ENCODE measurements around the gene GET4. TPM values are rescaled to one million over a fixed set of nuclear protein-coding genes. Genes with fewer than 3 reads are reported as not detected.
A peak's percentile ranks its signal among the peaks of the same experiment; 100 is the strongest.

The GET4 gene
- total RNA-seq, 1 experiment from 2014 or later: 16.2 TPM

DNA sequence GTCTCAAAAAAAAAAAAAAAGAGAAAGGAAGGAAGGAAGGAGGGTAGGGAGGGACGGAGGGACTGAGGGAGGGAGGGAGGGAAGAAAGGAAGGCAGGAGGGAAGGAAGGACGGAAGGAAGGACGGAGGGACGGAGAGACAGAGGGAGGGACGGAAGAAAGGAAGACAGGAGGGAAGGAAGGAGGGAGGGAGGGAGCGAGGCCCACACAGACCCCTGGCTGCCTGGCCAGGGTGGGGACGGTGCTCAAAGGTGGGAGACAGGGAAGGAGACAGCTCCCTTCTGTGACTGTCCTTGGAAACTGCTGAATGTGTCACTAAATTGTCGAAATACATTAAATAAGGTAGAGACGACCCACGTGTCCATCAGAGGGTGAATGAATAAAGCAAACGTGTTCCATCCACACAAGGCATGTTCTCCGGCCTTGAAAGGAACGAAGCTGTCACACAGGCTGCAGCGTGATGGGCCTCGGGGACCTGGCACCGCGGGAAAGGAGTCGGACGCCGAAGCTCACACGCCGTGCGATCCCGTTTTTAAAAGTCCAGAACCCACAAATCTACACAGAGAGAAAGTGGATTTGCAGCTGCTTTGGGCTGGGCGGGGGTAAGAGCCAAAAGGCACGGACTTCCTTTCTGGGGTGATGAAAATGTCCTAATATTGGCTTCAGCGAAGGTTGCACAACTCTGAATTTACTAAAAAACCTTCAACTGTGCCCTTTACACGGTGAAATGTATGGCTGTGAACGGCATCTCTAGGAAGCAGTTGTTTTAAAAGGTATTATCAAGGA lies 54.8 kb downstream of the GET4 start:
- H3K79me2 ChIP-seq (ENCODE audit: low read length): no peaks in the 10 kb centered on the region
- DNase-seq: no peak
- no peaks in the 10 kb centered on the region for H3K36me3 ChIP-seq (ENCODE audit: insufficient read depth, low read length)
- no peak overlapping the region for H3K27ac ChIP-seq (ENCODE audit: low read length)
- H3K4me3 ChIP-seq (ENCODE audit: low read length): no peak overlapping the region
- H3K9me2 ChIP-seq (replicated peaks; ENCODE audit: insufficient read depth, low read length): no peaks in the 10 kb centered on the region
- no peaks in the 10 kb centered on the region for H3K4me1 ChIP-seq (ENCODE audit: low read length)
- no peaks in the 10 kb centered on the region for H3K9me3 ChIP-seq (ENCODE audit: low read length)
- no peaks in the 10 kb centered on the region for H4K20me1 ChIP-seq (ENCODE audit: insufficient read depth, low read depth, low read length)
- no peak overlapping the region for H2AFZ ChIP-seq (ENCODE audit: low read length)
- no peak overlapping the region for H3K4me2 ChIP-seq (ENCODE audit: low read depth, low read length, poor library complexity, severe bottlenecking)
- H3K9ac ChIP-seq (ENCODE audit: low read length): no peak overlapping the region
- H3K27me3 ChIP-seq (ENCODE audit: low read length): no peaks in the 10 kb centered on the region

- H4K20me1 ChIP-seq (ENCODE audit: insufficient read depth, low read depth, low read length): no peaks in the 10 kb centered on the region
- no peak overlapping the region for H3K4me2 ChIP-seq (ENCODE audit: low read depth, low read length, poor library complexity, severe bottlenecking)
- H3K9me2 ChIP-seq (replicated peaks; ENCODE audit: insufficient read depth, low read length): no peaks in the 10 kb centered on the region
- no peak overlapping the region for H3K9ac ChIP-seq (ENCODE audit: low read length)
- no peak overlapping the region for H2AFZ ChIP-seq (ENCODE audit: low read length)
- H3K4me1 ChIP-seq (ENCODE audit: low read length): no peaks in the 10 kb centered on the region; the same call in 1 of the 2 replicates
- no peak for DNase-seq
- no peaks in the 10 kb centered on the region for H3K9me3 ChIP-seq (ENCODE audit: low read length)
- no peaks in the 10 kb centered on the region for H3K27me3 ChIP-seq (ENCODE audit: low read length)
- no peaks in the 10 kb centered on the region for H3K36me3 ChIP-seq (ENCODE audit: insufficient read depth, low read length)
- H3K79me2 ChIP-seq (ENCODE audit: low read length): no peaks in the 10 kb centered on the region
- H3K27ac ChIP-seq (ENCODE audit: low read length): no peak overlapping the region
- H3K4me3 ChIP-seq (ENCODE audit: low read length): no peak overlapping the region
Observed at GRCh38 chr7:931871-932650, 55.7 kb downstream of the GET4 start.

DNA sequence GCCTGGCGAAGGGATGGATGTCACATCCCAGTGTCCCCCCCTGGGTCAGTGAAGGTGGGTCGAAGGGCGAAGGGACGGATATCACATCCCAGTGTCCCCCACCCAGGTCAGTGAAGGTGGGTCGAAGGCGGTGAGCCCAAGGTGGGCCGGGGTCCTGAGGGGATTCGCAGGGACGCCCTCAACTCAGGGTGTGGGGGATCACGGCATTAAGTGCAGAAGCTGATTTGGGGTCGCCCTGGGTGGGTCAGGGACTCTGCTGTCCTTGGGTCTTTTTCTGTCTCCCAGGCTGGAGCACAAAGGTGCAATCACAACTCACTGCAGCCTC lies 56.3 kb downstream of the GET4 start:
- Histone ChIP-seq H3K79me2 (ENCODE audit: low read length) (no peaks in the 10 kb centered on the region), H4K20me1 (ENCODE audit: insufficient read depth, low read depth, low read length) (no peaks in the 10 kb centered on the region), H3K4me3 (ENCODE audit: low read length) (no peak overlapping the region), H3K27me3 (ENCODE audit: low read length) (no peaks in the 10 kb centered on the region), H3K4me2 (ENCODE audit: low read depth, low read length, poor library complexity, severe bottlenecking) (no peak overlapping the region), H3K4me1 (ENCODE audit: low read length) (no peaks in the 10 kb centered on the region; the same call in 1 of the 2 replicates), H3K27ac (ENCODE audit: low read length) (no peak overlapping the region), H3K9me3 (ENCODE audit: low read length) (no peaks in the 10 kb centered on the region), H3K9me2 (replicated peaks; ENCODE audit: insufficient read depth, low read length) (no peaks in the 10 kb centered on the region), H3K36me3 (ENCODE audit: insufficient read depth, low read length) (no peaks in the 10 kb centered on the region), H2AFZ (ENCODE audit: low read length) (no peak overlapping the region), H3K9ac (ENCODE audit: low read length) (no peak overlapping the region)
- DNase-seq: no peak

- H3K9me3 ChIP-seq (ENCODE audit: low read length): no peaks in the 10 kb centered on the region
- no peak overlapping the region for H3K27ac ChIP-seq (ENCODE audit: low read length)
- H4K20me1 ChIP-seq (ENCODE audit: insufficient read depth, low read depth, low read length): no peaks in the 10 kb centered on the region
- H3K9me2 ChIP-seq (replicated peaks; ENCODE audit: insufficient read depth, low read length): no peaks in the 10 kb centered on the region
- H3K4me1 ChIP-seq (ENCODE audit: low read length): no peaks in the 10 kb centered on the region; the same call in 1 of the 2 replicates
- no peak overlapping the region for H2AFZ ChIP-seq (ENCODE audit: low read length)
- no peaks in the 10 kb centered on the region for H3K36me3 ChIP-seq (ENCODE audit: insufficient read depth, low read length)
- H3K4me2 ChIP-seq (ENCODE audit: low read depth, low read length, poor library complexity, severe bottlenecking): no peak overlapping the region
- H3K9ac ChIP-seq (ENCODE audit: low read length): no peak overlapping the region
- no peak overlapping the region for H3K4me3 ChIP-seq (ENCODE audit: low read length)
- no peaks in the 10 kb centered on the region for H3K79me2 ChIP-seq (ENCODE audit: low read length)
- H3K27me3 ChIP-seq (ENCODE audit: low read length): no peaks in the 10 kb centered on the region
- peak; percentile 52 for DNase-seq
Observed at GRCh38 chr7:934469-935163, 58.3 kb downstream of the GET4 start.

GRCh38 chr7:935164-935873 lies 59.0 kb downstream of the GET4 start:
- H3K79me2 ChIP-seq (ENCODE audit: low read length): no peaks in the 10 kb centered on the region
- no peak for DNase-seq
- H3K27me3 ChIP-seq (ENCODE audit: low read length): no peaks in the 10 kb centered on the region

GRCh38 chr7:935874-936385 lies 59.6 kb downstream of the GET4 start:
- H3K27me3 ChIP-seq (ENCODE audit: low read length): peaks cover 3% of the 10 kb centered on the region; the same call in 1 of the 2 replicates
- no peak overlapping the region for H3K4me2 ChIP-seq (ENCODE audit: low read depth, low read length, poor library complexity, severe bottlenecking)
- no peaks in the 10 kb centered on the region for H3K36me3 ChIP-seq (ENCODE audit: insufficient read depth, low read length)
- H4K20me1 ChIP-seq (ENCODE audit: insufficient read depth, low read depth, low read length): no peaks in the 10 kb centered on the region
- no peaks in the 10 kb centered on the region for H3K9me2 ChIP-seq (replicated peaks; ENCODE audit: insufficient read depth, low read length)
- H3K4me1 ChIP-seq (ENCODE audit: low read length): no peaks in the 10 kb centered on the region; the same call in 1 of the 2 replicates
- no peak overlapping the region for H2AFZ ChIP-seq (ENCODE audit: low read length)
- DNase-seq: no peak
- H3K9ac ChIP-seq (ENCODE audit: low read length): no peak overlapping the region
- H3K4me3 ChIP-seq (ENCODE audit: low read length): no peak overlapping the region
- H3K27ac ChIP-seq (ENCODE audit: low read length): no peak overlapping the region
- no peaks in the 10 kb centered on the region for H3K79me2 ChIP-seq (ENCODE audit: low read length)
- peaks cover 3% of the 10 kb centered on the region; the same call in 1 of the 2 replicates for H3K9me3 ChIP-seq (ENCODE audit: low read length)

More at GRCh38 chr7:935164-935873, 59.0 kb downstream of the GET4 start:
- H3K4me2 ChIP-seq (ENCODE audit: low read depth, low read length, poor library complexity, severe bottlenecking): no peak overlapping the region
- no peak overlapping the region for H2AFZ ChIP-seq (ENCODE audit: low read length)
- H3K9me3 ChIP-seq (ENCODE audit: low read length): no peaks in the 10 kb centered on the region; the same call in 1 of the 2 replicates
- H3K36me3 ChIP-seq (ENCODE audit: insufficient read depth, low read length): no peaks in the 10 kb centered on the region
- no peaks in the 10 kb centered on the region for H3K9me2 ChIP-seq (replicated peaks; ENCODE audit: insufficient read depth, low read length)
- no peak overlapping the region for H3K9ac ChIP-seq (ENCODE audit: low read length)
- H4K20me1 ChIP-seq (ENCODE audit: insufficient read depth, low read depth, low read length): no peaks in the 10 kb centered on the region
- H3K4me3 ChIP-seq (ENCODE audit: low read length): no peak overlapping the region
- no peak overlapping the region for H3K27ac ChIP-seq (ENCODE audit: low read length)
- no peaks in the 10 kb centered on the region; the same call in 1 of the 2 replicates for H3K4me1 ChIP-seq (ENCODE audit: low read length)

DNA sequence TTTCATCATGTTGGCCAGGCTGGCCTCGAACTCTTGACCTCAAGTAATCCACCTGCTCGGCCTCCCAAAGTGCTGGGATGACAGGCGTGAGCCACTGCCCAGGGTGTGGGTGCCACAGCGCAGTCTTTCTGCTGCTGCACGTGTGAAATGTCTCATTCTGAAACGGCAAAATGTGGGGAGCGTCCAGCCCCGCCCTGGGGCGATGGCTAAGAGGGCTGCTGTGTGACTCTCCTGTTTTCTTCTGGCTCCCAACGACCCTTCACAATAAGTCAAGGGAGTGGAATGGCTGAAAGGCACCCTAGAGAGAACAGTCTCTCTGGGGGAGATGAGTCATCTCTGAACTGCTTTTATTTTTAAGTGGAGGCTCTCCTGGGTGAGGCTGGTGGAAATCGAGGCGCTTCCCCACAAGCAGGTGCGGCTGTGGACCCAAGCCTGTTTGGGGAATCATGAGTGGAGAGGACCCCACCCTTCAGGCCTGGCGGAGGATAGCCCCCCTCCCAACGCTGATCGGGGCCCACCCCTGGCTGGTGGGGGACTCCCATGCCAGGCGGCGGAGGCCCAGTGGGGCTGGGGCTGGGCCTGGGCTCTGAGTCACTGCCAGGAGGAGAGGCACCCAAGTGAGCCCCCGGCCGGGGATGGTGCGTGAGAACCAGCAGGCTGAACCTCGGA lies 60.2 kb downstream of the GET4 start:
- H3K27ac ChIP-seq (ENCODE audit: low read length): no peak overlapping the region

More for the DNA sequence above, 60.2 kb downstream of the GET4 start:
- H3K79me2 ChIP-seq (ENCODE audit: low read length): no peaks in the 10 kb centered on the region
- no peaks in the 10 kb centered on the region for H3K9me2 ChIP-seq (replicated peaks; ENCODE audit: insufficient read depth, low read length)
- H3K9me3 ChIP-seq (ENCODE audit: low read length): peaks cover 3% of the 10 kb centered on the region; the same call in 1 of the 2 replicates
- H2AFZ ChIP-seq (ENCODE audit: low read length): no peak overlapping the region
- H3K4me3 ChIP-seq (ENCODE audit: low read length): no peak overlapping the region
- no peaks in the 10 kb centered on the region; the same call in 1 of the 2 replicates for H3K4me1 ChIP-seq (ENCODE audit: low read length)
- H3K4me2 ChIP-seq (ENCODE audit: low read depth, low read length, poor library complexity, severe bottlenecking): no peak overlapping the region
- peaks cover 3% of the 10 kb centered on the region; the same call in 1 of the 2 replicates for H3K27me3 ChIP-seq (ENCODE audit: low read length)
- H4K20me1 ChIP-seq (ENCODE audit: insufficient read depth, low read depth, low read length): no peaks in the 10 kb centered on the region
- peak; percentile 52 for DNase-seq
- no peak overlapping the region for H3K9ac ChIP-seq (ENCODE audit: low read length)
- no peaks in the 10 kb centered on the region for H3K36me3 ChIP-seq (ENCODE audit: insufficient read depth, low read length)

Data from Karpas-422 (cell line).